GM12873 (cell line): ENCODE measurements around the gene PLXNA4.

Experiments used
- TF ChIP-seq, protein P1 (sequence below): IDR thresholded peaks from 2 replicates; pipeline ENCODE4 v1.5.1; 2012; ENCODE audit warnings: low read depth, mild to moderate bottlenecking, moderate library complexity, low read length, control low read depth; ENCODE audit not compliant: insufficient read depth; ENCODE audit errors: missing control alignments

Gene PLXNA4

DNA sequence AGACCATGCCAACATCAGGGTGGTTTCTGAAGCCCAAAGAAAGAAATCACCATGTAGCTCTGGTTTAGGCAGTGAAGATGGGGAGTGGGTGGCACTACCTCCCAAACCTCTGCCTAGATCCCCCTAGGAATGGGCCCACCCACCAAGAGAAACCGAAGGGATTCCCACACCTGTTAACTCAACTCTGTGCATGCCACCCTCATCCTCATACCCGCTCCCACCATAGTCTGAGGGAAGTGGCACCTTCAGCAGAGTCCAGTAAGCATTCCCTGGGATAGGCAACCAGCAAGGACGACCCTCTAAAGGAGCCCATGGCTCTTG, 1.7 kb upstream of the PLXNA4 start:
- TF ChIP-seq, protein P1, sequence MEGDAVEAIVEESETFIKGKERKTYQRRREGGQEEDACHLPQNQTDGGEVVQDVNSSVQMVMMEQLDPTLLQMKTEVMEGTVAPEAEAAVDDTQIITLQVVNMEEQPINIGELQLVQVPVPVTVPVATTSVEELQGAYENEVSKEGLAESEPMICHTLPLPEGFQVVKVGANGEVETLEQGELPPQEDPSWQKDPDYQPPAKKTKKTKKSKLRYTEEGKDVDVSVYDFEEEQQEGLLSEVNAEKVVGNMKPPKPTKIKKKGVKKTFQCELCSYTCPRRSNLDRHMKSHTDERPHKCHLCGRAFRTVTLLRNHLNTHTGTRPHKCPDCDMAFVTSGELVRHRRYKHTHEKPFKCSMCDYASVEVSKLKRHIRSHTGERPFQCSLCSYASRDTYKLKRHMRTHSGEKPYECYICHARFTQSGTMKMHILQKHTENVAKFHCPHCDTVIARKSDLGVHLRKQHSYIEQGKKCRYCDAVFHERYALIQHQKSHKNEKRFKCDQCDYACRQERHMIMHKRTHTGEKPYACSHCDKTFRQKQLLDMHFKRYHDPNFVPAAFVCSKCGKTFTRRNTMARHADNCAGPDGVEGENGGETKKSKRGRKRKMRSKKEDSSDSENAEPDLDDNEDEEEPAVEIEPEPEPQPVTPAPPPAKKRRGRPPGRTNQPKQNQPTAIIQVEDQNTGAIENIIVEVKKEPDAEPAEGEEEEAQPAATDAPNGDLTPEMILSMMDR: no peak

DNA sequence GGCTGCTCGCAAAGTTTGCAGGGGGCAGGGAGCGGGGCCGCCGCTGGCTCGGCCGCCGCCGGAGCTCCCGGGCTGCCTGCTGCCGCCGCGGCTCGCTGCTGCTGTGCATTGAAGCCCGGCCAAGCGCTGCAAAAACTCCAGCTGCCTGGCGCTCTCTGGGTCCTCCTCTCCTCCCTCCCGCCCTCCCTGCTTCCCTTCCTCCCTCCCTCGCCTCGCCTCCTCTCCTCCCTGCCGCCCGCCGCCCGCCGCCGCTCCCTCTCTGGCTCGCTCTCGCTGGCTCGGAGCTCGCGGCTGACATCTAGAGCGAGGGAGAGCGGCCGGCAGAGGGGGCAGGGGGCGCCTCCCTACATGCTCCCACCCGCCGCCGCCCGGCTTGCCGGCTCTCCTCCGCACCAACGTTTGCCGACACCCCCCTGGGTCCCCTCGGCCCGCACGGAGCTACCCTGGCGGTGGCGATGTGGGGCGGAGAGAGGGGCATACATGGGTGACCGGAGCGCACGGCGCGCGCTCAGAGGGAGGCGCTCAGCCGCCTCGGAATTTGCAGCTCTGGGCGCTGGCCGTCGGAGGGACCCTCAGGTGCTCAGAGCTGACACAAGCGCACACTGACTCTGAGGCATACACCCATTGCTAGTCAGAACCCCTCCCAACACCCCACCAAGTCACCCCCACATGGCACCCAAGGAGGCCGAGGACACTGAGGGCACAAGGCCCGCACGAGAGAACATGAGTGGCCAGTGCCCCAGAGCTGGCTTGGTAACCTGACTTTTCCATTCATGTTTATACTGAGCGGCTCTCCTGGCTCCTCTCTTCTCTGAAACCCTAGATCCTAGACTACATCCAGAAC, 1.2 kb upstream of the PLXNA4 start:
- TF ChIP-seq, protein P1: no peak

DNA sequence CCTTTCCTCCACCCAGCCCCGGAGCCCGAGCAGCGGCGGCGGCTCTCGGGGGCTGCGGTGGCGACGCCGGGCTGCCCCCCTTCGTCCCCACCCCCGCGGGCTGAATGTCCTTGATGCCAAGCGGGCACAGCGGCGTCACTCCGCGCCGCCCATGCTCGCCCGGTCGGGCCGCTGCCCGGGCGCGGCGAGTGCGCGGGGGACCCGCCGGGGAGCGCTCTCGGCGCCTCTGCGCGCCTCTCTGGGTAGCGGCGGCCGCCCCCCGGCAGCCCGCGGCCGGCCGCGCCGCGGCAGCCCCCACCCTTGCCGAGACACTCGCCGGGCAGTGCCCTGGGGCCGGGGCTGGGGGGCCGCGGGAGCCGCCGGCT, 433 bp upstream of the PLXNA4 start:
- TF ChIP-seq, protein P1: no peak

DNA sequence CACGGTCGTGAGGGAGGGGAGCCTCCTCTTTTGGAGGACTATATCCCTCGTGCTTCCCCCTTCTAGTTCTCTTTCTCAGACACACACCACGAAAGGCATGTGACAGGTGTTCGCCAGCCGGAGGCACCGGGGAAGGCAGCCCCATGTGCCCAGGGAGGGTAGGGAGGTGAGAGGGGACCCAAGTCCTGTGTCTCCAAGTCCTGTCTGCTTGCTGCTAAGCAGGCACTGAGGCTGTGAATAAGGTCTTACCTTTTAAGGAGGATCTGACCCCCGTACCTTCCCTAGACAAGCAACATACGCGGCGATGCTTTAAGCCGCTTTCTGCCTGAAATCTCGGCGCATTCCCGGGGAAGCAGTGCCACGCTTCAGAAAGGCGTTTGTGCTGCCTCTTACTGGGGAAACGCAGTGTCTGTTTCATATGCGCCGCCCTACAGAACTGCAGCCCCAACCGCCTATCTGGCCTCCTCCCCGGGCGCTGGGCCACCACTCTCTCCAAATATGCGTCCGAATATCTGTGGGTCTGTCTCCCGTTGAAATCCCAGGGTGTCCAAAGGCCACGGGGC, 770 bp downstream of the PLXNA4 start:
- TF ChIP-seq, protein P1: no peak

DNA sequence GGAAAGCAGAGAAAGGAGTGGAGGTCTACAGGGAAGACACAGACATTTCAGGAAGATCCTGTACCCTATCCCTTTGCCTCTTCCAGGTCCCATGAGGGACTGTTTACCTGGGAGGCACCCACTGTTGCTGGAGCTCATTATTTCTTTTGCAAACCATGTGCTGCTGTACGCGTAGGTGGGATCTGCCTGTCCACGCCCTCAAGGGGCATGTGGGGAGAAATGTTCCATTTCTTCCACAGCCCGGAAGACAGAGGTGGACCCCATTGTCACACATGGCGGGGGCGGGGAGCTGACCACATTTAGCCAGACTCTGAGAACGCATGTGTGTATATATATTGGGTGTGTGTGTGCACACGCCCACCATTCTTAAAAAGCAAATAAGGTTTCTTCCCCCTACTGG, 2.0 kb downstream of the PLXNA4 start:
- TF ChIP-seq, protein P1: no peak

DNA sequence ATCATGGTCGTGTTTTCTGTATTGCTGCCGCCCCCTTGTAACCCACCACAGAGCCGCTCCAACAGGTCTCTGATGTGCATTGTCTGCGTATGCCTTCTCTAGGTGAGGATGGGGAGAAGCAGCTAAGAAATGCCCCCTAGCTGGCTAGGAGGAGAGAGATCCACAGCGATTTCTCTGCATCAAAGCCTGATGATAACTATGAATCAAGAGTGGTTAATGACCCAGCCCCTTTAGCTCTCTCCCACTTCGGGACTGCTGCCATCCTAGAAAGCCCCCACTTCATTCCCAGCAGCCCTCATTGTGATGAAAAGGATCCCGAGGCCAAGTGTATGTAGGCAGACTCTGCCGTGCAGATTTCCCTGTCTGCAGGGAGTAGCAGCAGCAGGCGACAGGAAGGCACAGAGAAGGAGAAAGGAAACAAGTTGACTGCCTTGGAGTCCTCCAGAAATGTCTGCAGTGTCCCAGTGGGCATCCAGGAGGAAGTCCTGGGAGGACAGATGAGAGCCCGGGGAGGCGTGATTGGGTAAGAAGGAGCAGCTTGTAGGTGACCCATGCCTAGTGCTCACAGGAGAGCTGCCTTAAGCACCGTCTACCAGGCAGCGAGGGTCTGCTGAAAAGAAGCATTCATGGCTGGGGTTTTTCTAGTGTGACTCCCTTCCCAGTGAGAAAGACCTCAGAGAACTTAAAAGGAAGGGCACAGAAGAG, 2.9 kb downstream of the PLXNA4 start:
- TF ChIP-seq, protein P1: no peak

DNA sequence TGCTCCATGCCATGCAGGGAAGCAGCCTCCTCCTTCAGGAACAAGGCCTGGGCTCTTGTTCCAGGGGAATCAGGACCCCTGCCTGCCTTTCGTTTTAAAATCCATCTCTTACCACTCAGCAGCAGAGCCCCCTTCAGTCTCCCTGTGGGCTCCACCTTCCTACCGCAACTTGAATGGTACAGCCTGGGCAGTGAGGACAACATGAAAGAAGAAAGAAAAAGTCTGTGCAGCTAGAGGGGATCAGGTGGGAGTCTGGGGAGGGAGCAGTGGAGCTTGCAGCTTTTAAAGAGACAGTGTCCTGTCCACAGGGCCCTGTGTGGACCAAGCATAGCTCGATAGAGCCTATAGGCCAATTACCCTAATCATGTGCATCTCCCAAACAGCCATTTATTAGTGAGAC, 3.7 kb downstream of the PLXNA4 start:
- TF ChIP-seq, protein P1: no peak
